Measurements from ENCODE around the gene NUAK2.

Gene NUAK2

GRCh38 chr1:205317311-205317917 lies 4.1 kb downstream of the NUAK2 start:
- no peak overlapping the region for H3K4me3 ChIP-seq (ENCODE audit: low read depth, low read length)
- in situ Hi-C loops (cut with HindIII; ENCODE audit: low pct_ligation_motif_present, low sequenced_read_pairs), result no loop called here
- TF ChIP-seq CTCF (IDR thresholded peaks at IDR 0.05; ENCODE audit: low read depth, low read length, missing control alignments), result peak; percentile 21
- H3K27ac ChIP-seq, result no peak overlapping the region
- no peak for DNase-seq
- H3K27me3 ChIP-seq (replicated peaks), result no peaks in the 10 kb centered on the region
- H3K36me3 ChIP-seq (replicated peaks), result peaks cover 2% of the 10 kb centered on the region

GRCh38 chr1:205316161-205316566 lies 5.4 kb downstream of the NUAK2 start:
- H3K36me3 ChIP-seq (replicated peaks), result peaks cover 10% of the 10 kb centered on the region
- TF ChIP-seq CTCF (IDR thresholded peaks at IDR 0.05; ENCODE audit: low read depth, low read length, missing control alignments), result no peak
- no peaks in the 10 kb centered on the region for H3K27me3 ChIP-seq (replicated peaks)
- DNase-seq, result no peak
- no peak overlapping the region for H3K27ac ChIP-seq
- H3K4me3 ChIP-seq (ENCODE audit: low read depth, low read length), result no peak overlapping the region
- in situ Hi-C loops (cut with HindIII; ENCODE audit: low pct_ligation_motif_present, low sequenced_read_pairs), result no loop called here

GRCh38 chr1:205315008-205315618 lies 6.4 kb downstream of the NUAK2 start:
- TF ChIP-seq CTCF (IDR thresholded peaks at IDR 0.05; ENCODE audit: low read depth, low read length, missing control alignments), result no peak
- Histone ChIP-seq H3K4me3 (ENCODE audit: low read depth, low read length) (no peak overlapping the region), H3K36me3 (replicated peaks) (peaks cover 20% of the 10 kb centered on the region), H3K27me3 (replicated peaks) (no peaks in the 10 kb centered on the region), H3K27ac (no peak overlapping the region)
- no peak for DNase-seq
- in situ Hi-C loops (cut with HindIII; ENCODE audit: low pct_ligation_motif_present, low sequenced_read_pairs), result no loop called here

GRCh38 chr1:205313563-205314308 lies 7.8 kb downstream of the NUAK2 start:
- peaks cover 34% of the 10 kb centered on the region for H3K36me3 ChIP-seq (replicated peaks)
- in situ Hi-C loops (cut with HindIII; ENCODE audit: low pct_ligation_motif_present, low sequenced_read_pairs), result no loop called here
- DNase-seq, result peak; percentile 54
- H3K27ac ChIP-seq, result peak overlapping the region; percentile 50
- no peaks in the 10 kb centered on the region for H3K27me3 ChIP-seq (replicated peaks)
- peak overlapping the region; percentile 22 for H3K4me3 ChIP-seq (ENCODE audit: low read depth, low read length)
- no peak for TF ChIP-seq CTCF (IDR thresholded peaks at IDR 0.05; ENCODE audit: low read depth, low read length, missing control alignments)

GRCh38 chr1:205312866-205313562 lies 8.5 kb downstream of the NUAK2 start:
- no peak for TF ChIP-seq CTCF (IDR thresholded peaks at IDR 0.05; ENCODE audit: low read depth, low read length, missing control alignments)
- in situ Hi-C loops (cut with HindIII; ENCODE audit: low pct_ligation_motif_present, low sequenced_read_pairs), result no loop called here
- Histone ChIP-seq H3K4me3 (ENCODE audit: low read depth, low read length) (no peak overlapping the region), H3K36me3 (replicated peaks) (peaks cover 41% of the 10 kb centered on the region), H3K27me3 (replicated peaks) (no peaks in the 10 kb centered on the region), H3K27ac (peak overlapping the region; percentile 50)
- no peak for DNase-seq

Measured in brain microvascular endothelial cell (primary cell).